GM23338 (cell line): ENCODE measurements around the gene PRELID3B. TPM values are rescaled to one million over a fixed set of nuclear protein-coding genes. Genes with fewer than 3 reads are reported as not detected.

Experiments
- ATAC-seq: fragments of 200-7000 bp; cut with Tn5 transposase; 3 replicates; pipeline ENCODE4 v1.9.1; 2020
- DNase-seq: peaks from one replicate; pipeline ENCODE4 v3.0.0-alpha.2; 2015; ENCODE audit warnings: low spot score
- H2AFZ ChIP-seq: fragments of 200-600 bp; sonication (generic); 2 replicates; pipeline ENCODE4 v1.8.0; 2016; ENCODE audit warnings: antibody characterized with exemption, mild to moderate bottlenecking, moderate library complexity
- H3F3A ChIP-seq: fragments of 200-600 bp; sonication (generic); replicated peaks from 2 replicates; pipeline ENCODE4 v1.8.0; 2017; ENCODE audit warnings: antibody characterized with exemption, mixed run types, low read depth
- H3K27ac ChIP-seq: fragments of 200-600 bp; sonication (generic); 2 replicates; pipeline ENCODE4 v1.6.1; 2016; ENCODE audit warnings: low read depth
- H3K27me3 ChIP-seq: fragments of 200-600 bp; sonication (generic); 2 replicates; pipeline ENCODE4 v1.8.0; 2016; ENCODE audit warnings: mild to moderate bottlenecking, mixed run types, moderate library complexity; ENCODE audit not compliant: insufficient read depth
- H3K36me3 ChIP-seq: fragments of 200-600 bp; sonication (generic); 2 replicates; pipeline ENCODE4 v1.8.0; 2016; ENCODE audit warnings: mild to moderate bottlenecking; ENCODE audit not compliant: insufficient read depth
- H3K4me1 ChIP-seq: fragments of 200-600 bp; sonication (generic); 2 replicates; pipeline ENCODE4 v1.8.0; 2016; ENCODE audit warnings: mild to moderate bottlenecking, moderate library complexity; ENCODE audit not compliant: insufficient read depth
- H3K4me2 ChIP-seq: fragments of 200-600 bp; sonication (generic); 2 replicates; pipeline ENCODE4 v1.7.1; 2017; ENCODE audit warnings: mixed run types
- H3K4me3 ChIP-seq: fragments of 200-600 bp; sonication (generic); 2 replicates; pipeline ENCODE4 v1.6.1; 2016; ENCODE audit warnings: mixed run types
- H3K79me2 ChIP-seq: fragments of 200-600 bp; sonication (generic); replicated peaks from 2 replicates; pipeline ENCODE4 v1.8.0; 2017; ENCODE audit warnings: mild to moderate bottlenecking; ENCODE audit not compliant: insufficient read depth
- H3K9me2 ChIP-seq: fragments of 200-600 bp; sonication (generic); 2 replicates; pipeline ENCODE4 v1.8.0; 2017; ENCODE audit not compliant: insufficient read depth
- H4K20me1 ChIP-seq: fragments of 200-600 bp; sonication (generic); replicated peaks from 2 replicates; pipeline ENCODE4 v1.8.0; 2017; ENCODE audit warnings: mild to moderate bottlenecking; ENCODE audit not compliant: insufficient read depth
- H3K27ac Mint-ChIP-seq: 2 replicates; pipeline ENCODE4 v1.8.0; 2020; ENCODE audit warnings: inconsistent platforms, mild to moderate bottlenecking, moderate library complexity, mixed read lengths
- H3K27me3 Mint-ChIP-seq: 3 replicates; pipeline ENCODE4 v1.8.0; 2022; ENCODE audit warnings: low read depth, mild to moderate bottlenecking, moderate library complexity, mixed read lengths, inconsistent platforms; ENCODE audit not compliant: insufficient read depth, poor library complexity
- H3K36me3 Mint-ChIP-seq: 3 replicates; pipeline ENCODE4 v1.8.0; 2021; ENCODE audit warnings: low read depth, mild to moderate bottlenecking, inconsistent platforms, moderate library complexity, mixed read lengths
- H3K4me1 Mint-ChIP-seq: 3 replicates; pipeline ENCODE4 v1.8.0; 2020; ENCODE audit warnings: mild to moderate bottlenecking, inconsistent platforms, mixed read lengths
- H3K4me3 Mint-ChIP-seq: 3 replicates; pipeline ENCODE4 v1.8.0; 2021; ENCODE audit warnings: moderate library complexity, mild to moderate bottlenecking, inconsistent platforms, mixed read lengths
- H3K9me3 Mint-ChIP-seq: 3 replicates; pipeline ENCODE4 v1.8.0; 2020; ENCODE audit warnings: moderate library complexity, mild to moderate bottlenecking, inconsistent platforms, mixed read lengths
- JUNB ChIP-seq: IDR thresholded peaks from one replicate; pipeline ENCODE4 v1.6.1; 2016; ENCODE audit warnings: antibody characterized with exemption; ENCODE audit not compliant: unreplicated experiment
- REST ChIP-seq: IDR thresholded peaks from one replicate; pipeline ENCODE4 v1.6.1; 2018; ENCODE audit warnings: antibody characterized with exemption; ENCODE audit not compliant: unreplicated experiment
- ZNF462 ChIP-seq: fragments of 250-450 bp; sonication (Bioruptor Pico); IDR thresholded peaks from 2 replicates; pipeline ENCODE4 v1.5.0; 2020; ENCODE audit warnings: mild to moderate bottlenecking, moderate library complexity
- polyA plus RNA-seq: library from polyadenylated mRNA; unstranded; fragments of >200 nt; fragmentation: Nextera tagmentation; extraction: Ambion mirVana; gene quantifications from 2 replicates; pipeline ENCODE4 v1.2.1, GENCODE V29; 2016
- total RNA-seq: library from RNA; depleted of rRNA; stranded (reverse); fragments of >200 nt; shearing (Covaris generic); gene quantifications from 2 replicates; pipeline ENCODE4 v1.2.3, GENCODE V29; 2014

PRELID3B gene
- total and polyA plus RNA-seq, 2 experiments from 2014 or later: 42.7 to 43.6 TPM

- TF ChIP-seq ZNF462 (CRISPR knock-in tag) (no peak), REST (no peak)
Measured at GRCh38 chr20:59033093-59033492, 9.5 kb downstream of the PRELID3B start (continued).

- Mint-ChIP-seq H3K27me3 (peaks cover 16% of the 10 kb centered on the region), H3K9me3 (no peaks in the 10 kb centered on the region), H3K27ac (peak overlapping the region; percentile 82), H3K36me3 (peaks cover 74% of the 10 kb centered on the region), H3K4me1 (peaks cover 13% of the 10 kb centered on the region; the same call in 2 of the 3 replicates), H3K4me3 (peak overlapping the region; percentile 93)
- Histone ChIP-seq H4K20me1 (peaks cover 35% of the 10 kb centered on the region), H3K4me3 (peak overlapping the region; percentile 90), H3K4me1 (peaks cover 19% of the 10 kb centered on the region), H3K27ac (peak overlapping the region; percentile 46; the same call in 1 of the 2 replicates), H2AFZ (peak overlapping the region; percentile 5; the same call in 1 of the 2 replicates), H3K36me3 (peaks cover 51% of the 10 kb centered on the region), H3K27me3 (0 out of 2 replicates have a peak, but pooled peaks cover 4% of the 10 kb centered on the region), H3K79me2 (peaks cover 45% of the 10 kb centered on the region), H3K9me2 (no peaks in the 10 kb centered on the region), H3F3A (0 out of 2 replicates have a peak, but pooled peaks cover 3% of the 10 kb centered on the region), H3K4me2 (peak overlapping the region; percentile 72)
- no peak for DNase-seq
- peak; percentile 68 for ATAC-seq
- TF ChIP-seq JUNB (no peak), ZNF462 (CRISPR knock-in tag) (no peak)
Measured at GRCh38 chr20:59032713-59033059, 9.9 kb downstream of the PRELID3B start.
